HG02981 (cell line): ENCODE data around the gene HSPA6.
"Not testable (repeated sequence)": the region's sequence is repeated elsewhere in the genome, so short reads cannot be mapped to it uniquely, and the experiment has no call there.

Source experiments
- ATAC-seq: cut with Tn5 transposase; IDR thresholded peaks from one replicate; pipeline ENCODE4 v1.9.1; 2021; ENCODE audit warnings: mild to moderate bottlenecking, moderate library complexity; ENCODE audit not compliant: unreplicated experiment

The HSPA6 gene

GRCh38 chr1:161502641-161503393 is 21.5 kb upstream of the HSPA6 start:
- no peak for ATAC-seq

- ATAC-seq = no peak
These were observed 21.0 kb upstream of the HSPA6 start for GRCh38 chr1:161503394-161503748.

- no peak for ATAC-seq
These were observed 18.7 kb upstream of the HSPA6 start for GRCh38 chr1:161505686-161506085.

- no peak for ATAC-seq
These were observed 17.8 kb upstream of the HSPA6 start for GRCh38 chr1:161506336-161507223.

- ATAC-seq = no peak
These were observed 13.9 kb upstream of the HSPA6 start for GRCh38 chr1:161510477-161510876.

GRCh38 chr1:161511018-161511755 is 13.2 kb upstream of the HSPA6 start:
- no peak for ATAC-seq

GRCh38 chr1:161511756-161512060 is 12.6 kb upstream of the HSPA6 start:
- ATAC-seq = no peak

GRCh38 chr1:161512636-161513447 is 11.5 kb upstream of the HSPA6 start:
- ATAC-seq = not testable (repeated sequence)

- not testable (repeated sequence) for ATAC-seq
These were observed 10.9 kb upstream of the HSPA6 start for GRCh38 chr1:161513448-161513780.

- not testable (repeated sequence) for ATAC-seq
These were observed 10.4 kb upstream of the HSPA6 start for GRCh38 chr1:161513953-161514352.

GRCh38 chr1:161523041-161523816 is 1.1 kb upstream of the HSPA6 start:
- ATAC-seq = peak; percentile 11

GRCh38 chr1:161524742-161525291 is 477 bp downstream of the HSPA6 start:
- ATAC-seq = not testable (repeated sequence)

- ATAC-seq = not testable (repeated sequence)
These were observed 981 bp downstream of the HSPA6 start for GRCh38 chr1:161525321-161525720.

GRCh38 chr1:161525918-161526317 is 1.6 kb downstream of the HSPA6 start:
- not testable (repeated sequence) for ATAC-seq

- ATAC-seq = not testable (repeated sequence)
These were observed 4.2 kb downstream of the HSPA6 start for GRCh38 chr1:161528550-161528949.

- ATAC-seq = not testable (repeated sequence)
These were observed 5.2 kb downstream of the HSPA6 start for GRCh38 chr1:161529463-161530104.

GRCh38 chr1:161530158-161530557 is 5.8 kb downstream of the HSPA6 start:
- peak; percentile 41 for ATAC-seq

- peak; percentile 56 for ATAC-seq
These were observed 6.6 kb downstream of the HSPA6 start for GRCh38 chr1:161530671-161531641.
